ENCODE results near the gene TEN1.
A peak's percentile ranks its signal among the peaks of the same experiment; 100 is the strongest.
"Not testable (repeated sequence)": the region's sequence is repeated elsewhere in the genome, so short reads cannot be mapped to it uniquely, and the experiment has no call there.

The TEN1 gene, protein sequence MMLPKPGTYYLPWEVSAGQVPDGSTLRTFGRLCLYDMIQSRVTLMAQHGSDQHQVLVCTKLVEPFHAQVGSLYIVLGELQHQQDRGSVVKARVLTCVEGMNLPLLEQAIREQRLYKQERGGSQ

DNA sequence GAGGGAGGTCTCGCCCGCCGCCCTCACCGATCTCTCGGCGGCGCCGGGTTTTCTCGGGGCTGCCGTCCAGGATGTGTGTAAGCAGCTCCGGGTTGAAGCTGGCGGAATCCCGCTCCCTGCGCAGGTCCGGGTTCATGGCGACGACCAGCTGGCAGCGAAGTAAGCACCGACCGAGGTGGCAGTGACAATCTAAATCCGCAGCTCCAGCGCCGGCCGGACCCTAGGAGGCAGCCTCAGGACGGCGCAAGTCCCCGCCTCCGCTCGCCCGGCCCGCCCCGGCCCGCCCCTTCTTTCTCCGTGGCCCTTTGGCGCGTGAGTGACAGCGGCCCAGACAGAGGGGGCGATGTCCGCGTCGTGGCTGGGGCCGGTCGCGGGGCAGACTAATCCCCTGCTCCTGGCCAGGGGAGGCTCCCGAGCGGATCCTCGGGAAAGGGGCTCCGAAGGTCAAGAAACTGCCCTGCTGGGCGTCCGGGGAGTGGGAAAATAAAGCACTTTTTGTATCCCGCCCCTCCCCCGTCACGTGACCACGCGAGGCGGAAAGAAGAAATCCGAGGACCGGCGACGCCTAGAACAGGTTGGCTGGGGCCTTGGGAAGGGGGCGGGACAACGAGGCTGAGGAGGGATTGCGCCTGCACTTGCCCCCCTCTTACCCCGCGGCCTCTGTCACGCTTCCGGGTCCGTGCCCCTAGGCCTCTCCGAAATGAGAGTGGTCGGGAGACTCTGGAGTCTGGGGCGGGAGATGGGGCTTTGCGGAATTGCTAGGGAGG, at the start of gene TEN1, which contains the start of gene ACOX1:
TEN1 (plus strand) TSS at position 303 of the 767 bp plus-strand sequence. CDS start 6,953 bp downstream, outside the sequence.
ACOX1 (minus strand) TSS at position 229 of the 767 bp plus-strand sequence; CDS start at position 136, 93 bp downstream.
- peak; percentile 93 for DNase-seq (ENCODE audit: low read depth)

GRCh38 chr17:75931062-75931461, 48.0 kb upstream of the TEN1 start:
- no peak for DNase-seq (ENCODE audit: low read depth)

GRCh38 chr17:75932852-75933251, 46.2 kb upstream of the TEN1 start:
- DNase-seq (ENCODE audit: low read depth) = no peak

- no peak for DNase-seq (ENCODE audit: low read depth)
Measured at GRCh38 chr17:75933808-75934207, 45.2 kb upstream of the TEN1 start.

- DNase-seq (ENCODE audit: low read depth) = no peak
Measured at GRCh38 chr17:75937652-75938051, 41.4 kb upstream of the TEN1 start.

- DNase-seq (ENCODE audit: low read depth) = peak; percentile 75
Measured at GRCh38 chr17:75940727-75941441, 38.2 kb upstream of the TEN1 start, which contains the start of gene FBF1. FBF1 (minus strand) TSS chr17:75941042; CDS start chr17:75938149, 2,893 bp downstream.

DNA sequence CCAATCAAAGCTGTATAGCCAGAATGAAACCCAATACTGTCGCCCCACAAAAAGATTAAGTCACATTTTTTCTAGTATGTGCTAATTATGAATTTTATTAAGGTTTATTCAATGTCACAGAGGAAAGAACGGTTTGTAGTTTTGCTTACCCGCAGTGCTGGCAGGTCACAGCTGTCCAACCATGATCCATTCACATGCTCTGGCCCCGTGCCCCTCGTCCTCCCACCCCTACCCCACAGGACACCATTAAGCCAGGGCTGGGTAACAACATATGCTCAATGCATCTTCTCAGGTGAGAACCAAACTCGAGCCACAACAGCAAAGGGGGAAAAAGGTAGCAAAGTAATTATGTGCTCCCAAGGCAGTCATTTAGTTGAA, 37.6 kb upstream of the TEN1 start:
- DNase-seq (ENCODE audit: low read depth) = no peak

DNA sequence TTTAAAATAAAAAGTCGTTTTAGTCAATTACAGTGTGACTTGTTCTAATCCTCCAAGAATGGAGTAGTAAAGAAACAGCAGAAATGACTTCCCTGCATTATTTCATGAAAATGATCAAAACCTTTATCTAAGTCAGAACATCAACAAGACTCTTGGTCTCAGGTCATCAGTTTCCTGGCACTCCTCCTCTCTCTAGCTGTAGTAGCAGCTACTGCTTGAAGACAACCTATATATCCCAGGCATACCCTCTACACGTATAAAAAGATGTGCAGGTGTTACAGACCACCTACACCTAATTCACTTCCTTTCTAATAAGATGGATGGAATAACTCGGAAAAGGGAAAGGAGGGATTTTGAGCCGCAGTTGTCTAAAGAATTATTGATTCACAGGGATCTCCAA, 36.6 kb upstream of the TEN1 start:
- no peak for DNase-seq (ENCODE audit: low read depth)

DNA sequence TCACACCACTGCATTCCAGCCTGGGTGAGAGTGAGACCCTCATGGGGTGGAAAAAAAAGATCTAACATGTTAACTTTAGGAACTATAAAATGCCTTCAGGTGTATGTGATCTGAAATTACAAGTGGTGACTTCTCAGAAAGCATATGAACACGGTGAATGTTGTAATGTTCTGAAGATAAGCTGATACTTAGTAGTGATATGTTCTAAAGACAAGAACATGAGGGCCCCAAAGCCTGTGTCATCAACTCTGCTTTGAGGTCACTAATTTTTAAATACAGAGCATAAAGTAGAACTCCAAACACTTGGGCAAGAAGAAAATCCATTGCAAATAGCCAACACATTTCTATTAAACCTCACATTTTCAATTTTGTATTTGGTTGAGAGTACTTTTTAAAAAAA, 35.5 kb upstream of the TEN1 start:
- DNase-seq (ENCODE audit: low read depth) = no peak

DNA sequence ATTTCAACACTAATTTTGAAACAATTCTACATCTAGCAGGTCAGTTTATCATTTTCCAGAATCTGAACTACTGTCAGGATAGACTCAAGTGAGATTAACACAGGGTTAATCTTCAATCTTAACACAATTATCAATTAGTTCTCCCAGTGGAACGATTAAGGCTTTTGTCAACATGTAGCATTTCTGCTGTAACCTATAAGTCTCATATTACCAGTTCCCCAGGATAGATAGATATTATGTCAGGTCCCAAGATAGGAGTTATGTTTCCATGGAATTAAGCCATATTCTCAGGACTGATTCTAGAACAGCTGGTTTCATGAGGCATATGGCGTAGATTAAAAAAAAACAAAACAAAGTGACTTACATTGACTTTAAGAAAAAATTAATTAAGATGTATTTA, 33.8 kb upstream of the TEN1 start:
- no peak for DNase-seq (ENCODE audit: low read depth)

- DNase-seq (ENCODE audit: low read depth) = no peak
Measured at GRCh38 chr17:75950421-75950820, 28.6 kb upstream of the TEN1 start.

- peak; percentile 48 for DNase-seq (ENCODE audit: low read depth)
Measured at GRCh38 chr17:75950855-75951554, 28.0 kb upstream of the TEN1 start.

GRCh38 chr17:75959051-75959838, 19.8 kb upstream of the TEN1 start:
- no peak for DNase-seq (ENCODE audit: low read depth)

DNA sequence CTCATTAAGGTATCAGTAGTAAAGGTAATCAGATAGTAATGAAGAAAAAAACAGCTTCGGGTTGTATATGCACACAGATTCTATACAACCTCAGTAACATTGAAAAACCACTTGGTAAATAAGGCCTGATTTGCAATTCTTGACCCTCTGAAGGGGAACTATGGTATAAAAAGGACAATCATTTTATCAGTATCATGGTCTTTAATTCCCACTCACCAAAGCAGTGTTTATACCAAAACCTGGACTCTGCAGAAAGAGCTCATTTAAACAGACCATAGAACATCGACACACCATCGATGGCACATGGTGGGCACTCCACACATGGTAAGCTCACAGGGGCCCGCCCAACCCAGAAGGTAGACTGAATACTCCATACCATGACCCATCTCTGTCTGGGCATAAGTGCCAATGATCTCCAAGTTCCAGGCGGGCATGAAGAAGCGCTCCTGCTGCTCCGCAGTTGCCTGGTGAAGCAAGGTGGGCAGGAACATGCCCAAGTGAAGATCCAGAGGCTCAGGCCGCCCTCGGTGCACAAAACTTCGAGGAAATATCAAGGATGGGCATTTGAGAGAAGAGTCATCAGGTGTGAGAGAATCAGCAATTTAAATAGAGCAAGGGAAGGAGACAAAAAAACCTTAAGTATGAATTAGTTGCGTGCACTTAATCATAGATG, 19.1 kb upstream of the TEN1 start:
- DNase-seq (ENCODE audit: low read depth) = no peak

- DNase-seq (ENCODE audit: low read depth) = no peak
Measured at GRCh38 chr17:75965468-75965867, 13.6 kb upstream of the TEN1 start.

- DNase-seq (ENCODE audit: low read depth) = not testable (repeated sequence)
Measured at GRCh38 chr17:75969044-75969443, 10.0 kb upstream of the TEN1 start.

- peak; percentile 79 for DNase-seq (ENCODE audit: low read depth)
Measured at GRCh38 chr17:75970011-75970523, 9.0 kb upstream of the TEN1 start.

- no peak for DNase-seq (ENCODE audit: low read depth)
Measured at GRCh38 chr17:75970626-75971025, 8.4 kb upstream of the TEN1 start.

- DNase-seq (ENCODE audit: low read depth) = not testable (repeated sequence)
Measured at GRCh38 chr17:75975187-75975586, 3.9 kb upstream of the TEN1 start.

DNA sequence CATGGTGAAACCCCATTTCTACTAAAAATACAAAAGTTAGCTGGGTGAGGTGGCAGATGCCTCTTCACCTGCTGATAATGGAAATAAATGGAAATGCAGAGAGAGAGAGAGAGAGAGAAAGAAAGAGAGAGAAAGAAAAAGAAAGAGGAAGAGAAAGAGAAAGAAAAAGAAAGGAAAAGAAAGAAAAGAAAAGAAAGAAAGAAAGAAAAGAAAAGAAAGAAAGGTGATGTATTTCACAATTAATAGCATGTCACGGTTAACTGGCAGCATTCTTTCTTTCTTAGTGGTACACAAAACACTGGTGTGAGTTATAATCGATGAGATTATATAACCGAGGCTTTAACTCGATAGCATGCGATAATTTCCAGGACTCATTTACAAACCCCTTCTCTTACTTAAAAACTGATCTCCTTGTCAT, 3.3 kb upstream of the TEN1 start:
- no peak for DNase-seq (ENCODE audit: low read depth)

Data from CMK (cell line).